ENCODE data around the gene METAP1D. TPM values are rescaled to one million over a fixed set of nuclear protein-coding genes. Genes with fewer than 3 reads are reported as not detected.

The METAP1D gene
- total RNA-seq, 5 donors from 2014 or later (not counting 1 experiment from before 2014, with no cell fraction given): 7.6 to 11.4 (median 10.1) TPM

DNA sequence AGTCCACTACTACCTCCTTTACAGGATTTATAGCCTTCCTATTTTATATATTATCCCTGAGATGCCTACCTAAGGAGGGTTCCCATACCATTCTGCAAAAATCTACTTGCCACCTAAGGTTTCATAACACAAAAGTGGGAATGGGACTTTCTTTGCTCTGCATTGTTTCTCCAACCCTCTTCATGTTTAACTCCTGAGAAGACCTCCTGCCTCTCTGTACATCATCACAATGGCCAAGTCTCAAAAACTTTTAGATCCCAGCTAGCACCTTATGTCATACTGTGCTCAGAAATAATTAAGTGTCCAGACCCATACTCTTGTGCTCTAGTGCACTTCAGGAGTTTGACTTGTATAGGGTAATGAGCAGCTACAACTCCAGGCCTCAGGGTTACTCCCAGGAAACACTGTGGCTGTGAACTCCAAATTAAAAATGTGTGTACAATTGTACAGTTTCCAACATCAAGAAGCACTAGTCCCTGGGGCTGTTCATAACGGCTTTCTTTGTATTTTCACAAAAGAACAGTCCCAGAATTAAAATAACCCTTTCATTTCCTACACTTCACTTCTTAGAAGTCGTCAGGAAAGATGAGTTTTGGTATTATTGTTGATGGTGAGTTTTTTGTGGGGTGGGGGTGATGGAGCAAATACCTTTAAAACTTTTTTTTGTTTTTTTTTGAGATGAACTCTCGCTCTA, 39.4 kb downstream of the METAP1D start:
- DNase-seq (no peak), ATAC-seq (replicated peaks in 1 of 4) (no peak)
- Histone ChIP-seq H3K4me1 (ENCODE audit: control insufficient read depth in 1 of 2, extremely low read depth in 1 of 2, insufficient read depth in 2 of 2, low read length in 2 of 2) (no peaks in the 10 kb centered on the region), H3K27me3 (replicated peaks in 1 of 2; ENCODE audit: control insufficient read depth in 2 of 2, extremely low read depth in 1 of 2, insufficient read depth in 2 of 2, low read length in 1 of 2) (no peaks in the 10 kb centered on the region), H3K36me3 (ENCODE audit: control insufficient read depth in 2 of 2, extremely low read depth in 1 of 2, insufficient read depth in 1 of 2, low read length in 1 of 2) (no peaks in the 10 kb centered on the region), H3K27ac (ENCODE audit: low read length) (no peak overlapping the region), H3K4me3 (ENCODE audit: control insufficient read depth in 1 of 2, extremely low read depth in 1 of 2, low read length in 1 of 2) (no peak overlapping the region), H3K9me3 (no peaks in the 10 kb centered on the region)
- H3K9me3 Mint-ChIP-seq: no peaks in the 10 kb centered on the region
- POLR2A ChIA-PET: no interaction called here
- no CpG with 5 or more reads among the region's 3 CpGs for WGBS (ENCODE audit: insufficient coverage)
- H3K4me1 Mint-ChIP-seq: no peaks in the 10 kb centered on the region
- H3K27me3 Mint-ChIP-seq: no peaks in the 10 kb centered on the region
- H3K36me3 Mint-ChIP-seq: no peaks in the 10 kb centered on the region
- CTCF ChIA-PET: no interaction called here
- H3K4me3 Mint-ChIP-seq: no peak overlapping the region
- H3K27ac Mint-ChIP-seq: no peak overlapping the region

DNA sequence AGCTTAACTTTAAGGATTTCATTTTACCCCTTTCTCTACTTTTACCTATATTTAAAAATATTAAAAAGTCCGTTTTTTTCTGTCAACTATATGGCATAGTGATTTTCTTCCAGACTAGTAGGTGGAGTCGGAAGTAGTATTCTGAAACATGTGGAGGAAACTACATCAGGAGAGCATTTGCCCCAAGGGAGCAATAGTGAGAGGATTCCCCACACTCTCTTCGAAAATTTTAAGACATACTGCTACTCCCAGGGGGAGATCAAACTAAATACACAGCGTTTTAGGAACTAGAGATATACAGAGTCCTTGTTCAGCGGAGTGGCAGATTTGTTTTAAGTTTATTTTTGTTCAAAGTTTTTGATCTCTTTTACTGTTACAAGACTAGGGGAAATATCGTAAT, 40.6 kb downstream of the METAP1D start:
- Mint-ChIP-seq H3K36me3 (no peaks in the 10 kb centered on the region), H3K9me3 (no peaks in the 10 kb centered on the region), H3K4me1 (no peaks in the 10 kb centered on the region), H3K27ac (no peak overlapping the region), H3K27me3 (no peaks in the 10 kb centered on the region), H3K4me3 (no peak overlapping the region)
- H3K4me3 ChIP-seq (ENCODE audit: control insufficient read depth in 1 of 2, extremely low read depth in 1 of 2, low read length in 1 of 2): no peak overlapping the region
- DNase-seq (no peak), ATAC-seq (replicated peaks in 1 of 4) (no peak)
- no peaks in the 10 kb centered on the region for H3K4me1 ChIP-seq (ENCODE audit: control insufficient read depth in 1 of 2, extremely low read depth in 1 of 2, insufficient read depth in 2 of 2, low read length in 2 of 2)
- no peaks in the 10 kb centered on the region for H3K27me3 ChIP-seq (replicated peaks in 1 of 2; ENCODE audit: control insufficient read depth in 2 of 2, extremely low read depth in 1 of 2, insufficient read depth in 2 of 2, low read length in 1 of 2)
- H3K27ac ChIP-seq (ENCODE audit: low read length): no peak overlapping the region
- POLR2A ChIA-PET: no interaction called here
- no peaks in the 10 kb centered on the region for H3K9me3 ChIP-seq
- CTCF ChIA-PET: no interaction called here
- no CpG with 5 or more reads among the region's 6 CpGs for WGBS (ENCODE audit: insufficient coverage)
- H3K36me3 ChIP-seq (ENCODE audit: control insufficient read depth in 2 of 2, extremely low read depth in 1 of 2, insufficient read depth in 1 of 2, low read length in 1 of 2): no peaks in the 10 kb centered on the region

DNA sequence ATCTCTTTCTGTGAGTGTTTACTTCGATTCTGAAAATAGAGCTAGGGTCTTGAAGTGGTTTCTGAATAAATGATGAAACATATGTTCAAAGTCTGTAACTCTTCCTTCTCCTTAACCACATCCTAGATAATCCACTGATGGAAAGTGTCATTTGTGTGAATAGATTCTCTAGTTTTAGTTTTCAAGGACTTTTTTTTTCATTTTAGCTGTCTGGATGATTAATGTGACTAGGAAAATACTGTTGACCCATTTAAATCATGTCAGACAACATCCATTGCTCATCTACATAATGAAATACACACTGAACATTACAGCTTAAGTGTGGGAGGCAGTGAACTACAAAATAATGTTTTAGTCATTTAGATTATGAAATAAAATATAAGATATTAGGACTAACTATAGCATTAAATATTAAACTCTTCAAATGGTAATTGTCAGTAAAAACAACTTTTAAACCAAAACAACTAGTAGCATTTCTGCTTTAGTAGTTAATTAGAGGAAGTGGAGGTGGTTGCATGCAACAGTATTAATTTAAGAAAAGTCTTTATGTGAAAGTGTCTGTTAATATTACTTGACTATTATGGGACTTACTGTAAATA, 46.4 kb downstream of the METAP1D start:
- no peak overlapping the region for H3K27ac Mint-ChIP-seq
- ChIA-PET POLR2A (no interaction called here), CTCF (interaction anchor here in 1 of 2 donors (0.8 kb wide), 1 partner anchor 9 kb away, joined by 9 read pairs; no protein-coding TSS in a partner anchor)
- no peaks in the 10 kb centered on the region for H3K27me3 Mint-ChIP-seq
- ATAC-seq (replicated peaks in 1 of 4) (no peak), DNase-seq (no peak)
- Histone ChIP-seq H3K27me3 (replicated peaks in 1 of 2; ENCODE audit: control insufficient read depth in 2 of 2, extremely low read depth in 1 of 2, insufficient read depth in 2 of 2, low read length in 1 of 2) (no peaks in the 10 kb centered on the region), H3K4me1 (ENCODE audit: control insufficient read depth in 1 of 2, extremely low read depth in 1 of 2, insufficient read depth in 2 of 2, low read length in 2 of 2) (no peaks in the 10 kb centered on the region), H3K4me3 (ENCODE audit: control insufficient read depth in 1 of 2, extremely low read depth in 1 of 2, low read length in 1 of 2) (no peak overlapping the region), H3K9me3 (no peaks in the 10 kb centered on the region), H3K36me3 (ENCODE audit: control insufficient read depth in 2 of 2, extremely low read depth in 1 of 2, insufficient read depth in 1 of 2, low read length in 1 of 2) (no peaks in the 10 kb centered on the region), H3K27ac (ENCODE audit: low read length) (no peak overlapping the region)
- peaks cover 0 to 4% (median 3%) of the 10 kb centered on the region in 3 donors for H3K4me1 Mint-ChIP-seq
- no CpG with 5 or more reads among the region's 1 CpG for WGBS (ENCODE audit: insufficient coverage)
- H3K36me3 Mint-ChIP-seq: no peaks in the 10 kb centered on the region
- no peak overlapping the region for H3K4me3 Mint-ChIP-seq
- H3K9me3 Mint-ChIP-seq: no peaks in the 10 kb centered on the region

DNA sequence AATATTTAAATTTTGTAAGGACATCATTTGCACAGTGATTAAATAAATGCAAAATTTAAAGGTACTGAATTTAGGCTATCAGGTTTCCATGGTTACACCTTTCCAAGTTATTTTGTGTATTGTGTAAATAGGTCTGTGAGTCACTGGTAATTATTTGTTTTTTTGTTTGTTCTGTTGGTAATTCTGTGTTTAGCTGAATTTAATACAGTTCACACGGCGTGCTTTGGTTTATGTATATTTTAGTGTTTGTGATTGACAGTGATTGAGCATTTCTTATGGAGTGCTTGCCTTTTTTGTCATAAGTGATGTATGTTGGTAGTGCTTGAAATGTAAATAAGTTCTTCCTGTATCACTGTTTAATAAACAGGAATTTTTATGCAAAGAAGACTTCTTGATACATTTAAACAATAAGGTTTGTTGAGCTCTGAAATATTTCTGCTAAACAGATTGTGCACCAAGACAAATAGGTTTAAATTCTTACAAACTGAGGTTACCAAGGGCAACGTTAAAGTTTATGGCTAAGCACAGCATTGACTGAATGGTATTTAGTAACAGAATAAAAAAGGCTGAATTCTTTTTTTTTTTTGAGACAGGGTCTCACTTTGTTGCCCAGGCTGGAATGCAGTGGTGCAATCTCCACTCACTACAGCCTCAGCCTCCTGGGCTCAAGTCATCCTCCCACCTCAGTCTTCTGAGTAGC, 47.3 kb downstream of the METAP1D start:
- Histone ChIP-seq H3K27ac (ENCODE audit: low read length) (no peak overlapping the region), H3K4me1 (ENCODE audit: control insufficient read depth in 1 of 2, extremely low read depth in 1 of 2, insufficient read depth in 2 of 2, low read length in 2 of 2) (no peaks in the 10 kb centered on the region), H3K36me3 (ENCODE audit: control insufficient read depth in 2 of 2, extremely low read depth in 1 of 2, insufficient read depth in 1 of 2, low read length in 1 of 2) (no peaks in the 10 kb centered on the region), H3K27me3 (replicated peaks in 1 of 2; ENCODE audit: control insufficient read depth in 2 of 2, extremely low read depth in 1 of 2, insufficient read depth in 2 of 2, low read length in 1 of 2) (no peaks in the 10 kb centered on the region), H3K4me3 (ENCODE audit: control insufficient read depth in 1 of 2, extremely low read depth in 1 of 2, low read length in 1 of 2) (no peak overlapping the region), H3K9me3 (no peaks in the 10 kb centered on the region)
- Mint-ChIP-seq H3K9me3 (no peaks in the 10 kb centered on the region), H3K36me3 (no peaks in the 10 kb centered on the region), H3K27me3 (no peaks in the 10 kb centered on the region), H3K27ac (no peak overlapping the region), H3K4me1 (peaks cover 0 to 4% (median 3%) of the 10 kb centered on the region in 3 donors), H3K4me3 (no peak overlapping the region)
- DNase-seq (no peak), ATAC-seq (replicated peaks in 1 of 4) (no peak)
- WGBS (ENCODE audit: insufficient coverage): no CpG with 5 or more reads among the region's 3 CpGs
- ChIA-PET POLR2A (no interaction called here), CTCF (interaction anchor here in 1 of 2 donors (0.6 kb wide), 1 partner anchor 13 kb away, joined by 5 read pairs; no protein-coding TSS in a partner anchor)

DNA sequence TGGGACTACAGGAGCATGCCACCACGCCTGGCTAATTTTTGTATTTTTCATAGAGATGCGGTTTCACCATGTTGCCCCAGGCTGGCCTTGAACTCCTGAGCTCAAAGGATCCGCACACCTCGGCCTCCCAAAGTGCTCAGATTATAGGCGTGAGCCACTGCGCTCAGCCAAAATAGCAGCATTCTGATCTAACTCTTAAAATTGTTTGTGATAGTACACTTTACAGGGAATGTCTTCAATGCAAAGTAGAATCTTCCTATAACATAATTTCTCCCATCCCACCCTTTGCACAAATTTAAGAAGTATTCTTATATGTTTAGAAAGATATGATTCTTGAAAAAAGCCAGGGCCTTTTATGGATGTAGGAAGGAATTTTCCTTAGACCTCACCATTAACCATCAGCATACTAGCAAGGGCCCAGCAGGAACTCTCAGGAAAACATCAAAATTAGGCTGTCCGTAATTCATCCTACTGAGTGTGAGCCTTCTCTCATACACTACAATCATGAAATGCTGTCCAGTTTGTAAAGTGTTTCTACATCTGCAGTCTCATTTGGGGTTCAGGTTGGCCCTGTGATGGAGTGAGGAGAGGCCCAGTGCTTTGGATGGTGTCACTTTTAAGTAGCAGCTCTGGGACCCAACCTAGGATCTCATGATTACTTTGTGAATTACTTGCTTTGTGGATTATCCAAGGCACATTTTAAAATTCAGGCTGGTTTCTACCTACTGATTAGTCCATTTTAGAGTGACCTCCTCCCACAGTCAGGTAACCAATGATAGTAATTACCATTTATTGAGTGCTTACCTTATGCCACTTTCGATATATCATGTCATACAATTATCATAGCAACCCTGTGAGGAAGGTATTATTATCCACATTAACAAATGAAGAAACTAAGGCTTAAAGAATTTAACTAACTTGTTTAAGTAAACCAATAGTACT, 48.1 kb downstream of the METAP1D start:
- H3K36me3 Mint-ChIP-seq: no peaks in the 10 kb centered on the region
- Histone ChIP-seq H3K27me3 (replicated peaks in 1 of 2; ENCODE audit: control insufficient read depth in 2 of 2, extremely low read depth in 1 of 2, insufficient read depth in 2 of 2, low read length in 1 of 2) (no peaks in the 10 kb centered on the region), H3K36me3 (ENCODE audit: control insufficient read depth in 2 of 2, extremely low read depth in 1 of 2, insufficient read depth in 1 of 2, low read length in 1 of 2) (no peaks in the 10 kb centered on the region), H3K4me1 (ENCODE audit: control insufficient read depth in 1 of 2, extremely low read depth in 1 of 2, insufficient read depth in 2 of 2, low read length in 2 of 2) (no peaks in the 10 kb centered on the region), H3K27ac (ENCODE audit: low read length) (no peak overlapping the region), H3K4me3 (ENCODE audit: control insufficient read depth in 1 of 2, extremely low read depth in 1 of 2, low read length in 1 of 2) (no peak overlapping the region), H3K9me3 (no peaks in the 10 kb centered on the region)
- H3K4me1 Mint-ChIP-seq: peaks cover 0 to 4% (median 3%) of the 10 kb centered on the region in 3 donors
- DNase-seq (no peak), ATAC-seq (replicated peaks in 1 of 4) (no peak)
- no peaks in the 10 kb centered on the region for H3K27me3 Mint-ChIP-seq
- H3K9me3 Mint-ChIP-seq: no peaks in the 10 kb centered on the region
- ChIA-PET CTCF (interaction anchor here (0.6 kb wide), 2 partner anchors 13 to 23 kb away, joined by 3 to 5 read pairs; no protein-coding TSS in a partner anchor), POLR2A (no interaction called here)
- H3K27ac Mint-ChIP-seq: no peak overlapping the region
- no peak overlapping the region for H3K4me3 Mint-ChIP-seq
- 75% methylated on average over 2 of the region's 8 CpGs for WGBS (ENCODE audit: insufficient coverage)

All from T-cell (primary cell).